NT2/D1 (cell line): ENCODE measurements around the gene NMB.
A peak's percentile ranks its signal among the peaks of the same experiment; 100 is the strongest.
"Not testable (repeated sequence)": the region's sequence is repeated elsewhere in the genome, so short reads cannot be mapped to it uniquely, and the experiment has no call there.

ENCODE experiments used
- DNase-seq: peaks from one replicate; pipeline ENCODE4 v3.0.0-alpha.2; 2011; ENCODE audit warnings: low read depth, low spot score
- H3K27me3 ChIP-seq: 2 replicates; pipeline ENCODE4 v1.6.0; 2011; ENCODE audit warnings: mild to moderate bottlenecking; ENCODE audit not compliant: insufficient read length, insufficient read depth
- H3K36me3 ChIP-seq: 2 replicates; pipeline ENCODE4 v1.6.1; 2011; ENCODE audit warnings: mild to moderate bottlenecking, low read length, mixed read lengths; ENCODE audit not compliant: insufficient read depth, insufficient read length
- H3K4me1 ChIP-seq: 2 replicates; pipeline ENCODE4 v1.5.1; 2011; ENCODE audit not compliant: insufficient read depth, insufficient read length
- H3K4me3 ChIP-seq: 2 replicates; pipeline ENCODE4 v1.5.1; 2011; ENCODE audit warnings: low read depth; ENCODE audit not compliant: insufficient read length
- H3K9ac ChIP-seq: 2 replicates; pipeline ENCODE4 v1.6.0; 2011; ENCODE audit warnings: low read depth; ENCODE audit not compliant: insufficient read length
- H3K9me3 ChIP-seq: 2 replicates; pipeline ENCODE4 v1.5.1; 2011; ENCODE audit warnings: mild to moderate bottlenecking, low read length; ENCODE audit not compliant: insufficient read depth
- SUZ12 ChIP-seq: IDR thresholded peaks from 2 replicates; pipeline ENCODE4 v1.6.1; 2011; ENCODE audit not compliant: insufficient read length, insufficient read depth; ENCODE audit errors: extremely low read depth
- YY1 ChIP-seq: IDR thresholded peaks from 2 replicates; pipeline ENCODE4 v1.6.1; 2011; ENCODE audit not compliant: insufficient read length, insufficient read depth
- ZNF274 ChIP-seq: IDR thresholded peaks from 2 replicates; pipeline ENCODE4 v1.6.1; 2011; ENCODE audit warnings: mild to moderate bottlenecking, low read depth, low read length

The NMB gene

GRCh38 chr15:84645496-84645895 lies 12.5 kb downstream of the NMB start:
- H3K4me3 ChIP-seq, result no peak overlapping the region
- H3K9ac ChIP-seq, result no peak overlapping the region
- peaks cover 83% of the 10 kb centered on the region for H3K36me3 ChIP-seq
- H3K27me3 ChIP-seq, result no peaks in the 10 kb centered on the region
- H3K9me3 ChIP-seq, result no peaks in the 10 kb centered on the region
- TF ChIP-seq YY1, result no peak
- no peak for DNase-seq
- H3K4me1 ChIP-seq, result no peaks in the 10 kb centered on the region

GRCh38 chr15:84643838-84644237 lies 14.2 kb downstream of the NMB start:
- no peak overlapping the region for H3K9ac ChIP-seq

GRCh38 chr15:84642640-84643039 lies 15.4 kb downstream of the NMB start:
- H3K4me3 ChIP-seq, DNase-seq, H3K27me3 ChIP-seq, H3K9me3 ChIP-seq, H3K9ac ChIP-seq, H3K4me1 ChIP-seq: not testable (repeated sequence)
- peaks cover 70% of the 10 kb centered on the region for H3K36me3 ChIP-seq

More at GRCh38 chr15:84643838-84644237, 14.2 kb downstream of the NMB start:
- no peak for TF ChIP-seq ZNF274
- no peak for TF ChIP-seq SUZ12
- no peak for TF ChIP-seq YY1
- Histone ChIP-seq H3K4me3 (no peak overlapping the region), H3K27me3 (no peaks in the 10 kb centered on the region), H3K4me1 (no peaks in the 10 kb centered on the region), H3K9me3 (no peaks in the 10 kb centered on the region), H3K36me3 (peaks cover 82% of the 10 kb centered on the region)
- no peak for DNase-seq

GRCh38 chr15:84641871-84642270 lies 16.1 kb downstream of the NMB start:
- not testable (repeated sequence) for DNase-seq, H3K4me3 ChIP-seq, H3K9ac ChIP-seq, H3K4me1 ChIP-seq, H3K9me3 ChIP-seq, H3K27me3 ChIP-seq
- peaks cover 62% of the 10 kb centered on the region for H3K36me3 ChIP-seq

- TF ChIP-seq YY1, result no peak
- no peak for TF ChIP-seq SUZ12
- no peak for TF ChIP-seq ZNF274
- H3K9me3 ChIP-seq, result no peaks in the 10 kb centered on the region
- H3K36me3 ChIP-seq, result peaks cover 34% of the 10 kb centered on the region
- peaks cover 32% of the 10 kb centered on the region for H3K27me3 ChIP-seq
- DNase-seq, result peak; percentile 57
- H3K4me1 ChIP-seq, result peaks cover 3% of the 10 kb centered on the region
- no peak overlapping the region for H3K9ac ChIP-seq
- no peak overlapping the region for H3K4me3 ChIP-seq
Observed at GRCh38 chr15:84638103-84638502, 19.9 kb downstream of the NMB start.

- DNase-seq, result no peak
- peak overlapping the region; percentile 81 for H3K9ac ChIP-seq
- no peak for TF ChIP-seq SUZ12
- no peak for TF ChIP-seq ZNF274
- no peak for TF ChIP-seq YY1
- H3K27me3 ChIP-seq, result peaks cover 45% of the 10 kb centered on the region
- H3K4me3 ChIP-seq, result peak overlapping the region; percentile 54
- peaks cover 3% of the 10 kb centered on the region for H3K36me3 ChIP-seq
- no peaks in the 10 kb centered on the region for H3K9me3 ChIP-seq
- peaks cover 8% of the 10 kb centered on the region for H3K4me1 ChIP-seq
Observed at GRCh38 chr15:84634228-84634837, 23.7 kb downstream of the NMB start.

- H3K4me3 ChIP-seq, result peak overlapping the region; percentile 54
- H3K9me3 ChIP-seq, result no peaks in the 10 kb centered on the region
- H3K27me3 ChIP-seq, result peaks cover 45% of the 10 kb centered on the region
- peaks cover 8% of the 10 kb centered on the region for H3K4me1 ChIP-seq
- peak overlapping the region; percentile 81 for H3K9ac ChIP-seq
- no peak for DNase-seq
- TF ChIP-seq YY1 (no peak), SUZ12 (peak; percentile 66), ZNF274 (no peak)
- peaks cover 3% of the 10 kb centered on the region for H3K36me3 ChIP-seq
Observed at GRCh38 chr15:84633311-84634227, 24.4 kb downstream of the NMB start.
